HepG2 (cell line): ENCODE data around the gene OGFOD3. TPM values are rescaled to one million over a fixed set of nuclear protein-coding genes. Genes with fewer than 3 reads are reported as not detected.

ENCODE experiments used
- ARID4A ChIP-seq: sonication (generic); formaldehyde crosslinking; IDR thresholded peaks from 2 replicates; pipeline ENCODE4 v1.5.0; 2020; ENCODE audit warnings: mild to moderate bottlenecking, missing genetic modification reagents, borderline replicate concordance
- CTCF ChIP-seq: sonication (generic); formaldehyde crosslinking; IDR thresholded peaks from 2 replicates; pipeline ENCODE4 v1.5.0; 2020; ENCODE audit warnings: mild to moderate bottlenecking, missing genetic modification reagents, moderate library complexity
- EED ChIP-seq: sonication (generic); formaldehyde crosslinking; IDR thresholded peaks from 2 replicates; pipeline ENCODE4 v1.5.0; 2020; ENCODE audit warnings: mild to moderate bottlenecking, missing genetic modification reagents
- FOXO4 ChIP-seq: sonication (generic); formaldehyde crosslinking; conservative IDR thresholded peaks from 2 replicates; pipeline ENCODE4 v1.8.1; 2023; ENCODE audit warnings: missing genetic modification reagents
- FOXP1 ChIP-seq, 2 experiments: fragments of 450-650 bp in 1 of 2; IDR thresholded peaks; 2 replicates each; pipeline ENCODE4 v1.6.1; 2017 to 2018; ENCODE audit warnings: antibody characterized with exemption in 1 of 2
- HIVEP1 ChIP-seq: sonication (generic); formaldehyde crosslinking; IDR thresholded peaks from 2 replicates; pipeline ENCODE4 v1.4.0; 2020; ENCODE audit warnings: mild to moderate bottlenecking, missing genetic modification reagents
- JUND ChIP-seq: sonication (generic); formaldehyde crosslinking; IDR thresholded peaks from 2 replicates; pipeline ENCODE4 v1.8.0; 2022; ENCODE audit warnings: mild to moderate bottlenecking, missing genetic modification reagents
- MYNN ChIP-seq: sonication (generic); formaldehyde crosslinking; IDR thresholded peaks from 2 replicates; pipeline ENCODE4 v1.4.0; 2020; ENCODE audit warnings: mild to moderate bottlenecking, low read depth, missing genetic modification reagents
- RARG ChIP-seq: sonication (generic); formaldehyde crosslinking; IDR thresholded peaks from 2 replicates; pipeline ENCODE4 v1.4.0; 2020; ENCODE audit warnings: low read depth, mild to moderate bottlenecking, missing genetic modification reagents
- TBX2 ChIP-seq: sonication (generic); formaldehyde crosslinking; IDR thresholded peaks from 2 replicates; pipeline ENCODE4 v1.5.0; 2020; ENCODE audit warnings: missing genetic modification reagents, mild to moderate bottlenecking, borderline replicate concordance
- ZBTB10 ChIP-seq: sonication (generic); formaldehyde crosslinking; IDR thresholded peaks from 2 replicates; pipeline ENCODE4 v1.4.0; 2020; ENCODE audit warnings: missing genetic modification reagents, borderline replicate concordance
- ZBTB26 ChIP-seq: IDR thresholded peaks from 2 replicates; pipeline ENCODE4 v1.6.1; 2016; ENCODE audit warnings: missing compliant biosample characterization, missing genetic modification reagents, borderline replicate concordance
- ZMYM2 ChIP-seq: sonication (generic); formaldehyde crosslinking; IDR thresholded peaks from 2 replicates; pipeline ENCODE4 v1.8.0; 2022; ENCODE audit warnings: mild to moderate bottlenecking, missing genetic modification reagents
- ZNF567 ChIP-seq: sonication (generic); formaldehyde crosslinking; IDR thresholded peaks from 2 replicates; pipeline ENCODE4 v1.8.1; 2023; ENCODE audit warnings: mild to moderate bottlenecking, missing genetic modification reagents, borderline replicate concordance
- ZNF577 ChIP-seq: sonication (generic); formaldehyde crosslinking; IDR thresholded peaks from 2 replicates; pipeline ENCODE4 v1.4.0; 2020; ENCODE audit warnings: mild to moderate bottlenecking, low read depth, missing genetic modification reagents, borderline replicate concordance
- polyA plus RNA-seq, 8 experiments: library from polyadenylated mRNA; depleted of rRNA in 3 of 8; stranded (reverse) in 7 of 8; unstranded in 1 of 8; fragments of >200 nt; fragmentation: Illumina TruSeq in 4 of 8; extraction: Trizol in 4 of 8; gene quantifications; 2 replicates each; pipeline versions ENCODE4 v1.2.1 to v1.2.3, GENCODE V29; 2011 to 2016; ENCODE audit warnings: low read depth in 4 of 8, missing spikeins in 1 of 8, mixed read lengths in 1 of 8; ENCODE audit not compliant: insufficient read depth in 1 of 8
- total RNA-seq, 5 experiments: library from RNA; depleted of rRNA; stranded (reverse); fragments of >200 nt; fragmentation: Illumina TruSeq; extraction: Trizol; gene quantifications; 2 replicates each; pipeline ENCODE4 v1.2.3, GENCODE V29; 2016; ENCODE audit warnings: low read depth in 1 of 5

OGFOD3 gene
- total and polyA plus RNA-seq, 2 of the 13 experiments (the other 11 are each of a cell fraction or from before 2014, with no cell fraction given), result 40.0 to 42.1 TPM

GRCh38 chr17:82370471-82371332, 47.7 kb downstream of the OGFOD3 start (continued):
- TF ChIP-seq ZBTB10 (CRISPR knock-in tag), result peak; percentile 95
- TF ChIP-seq RARG, result 0 out of 2 replicates have a peak, but pooled peaks have one; percentile 44
- TF ChIP-seq TBX2 (CRISPR knock-in tag), result peak; percentile 72; the same call in 1 of the 2 replicates
- no peak for TF ChIP-seq FOXP1 (IDR thresholded peaks at IDR 0.05)
- TF ChIP-seq FOXP1 (CRISPR knock-in tag; IDR thresholded peaks at IDR 0.05), result no peak
- peak; percentile 76 for TF ChIP-seq ZMYM2 (CRISPR knock-in tag)
- TF ChIP-seq ZNF567 (CRISPR knock-in tag), result 0 out of 2 replicates have a peak, but pooled peaks have one; percentile 94
- TF ChIP-seq CTCF (CRISPR knock-in tag), result peak; percentile 50
- peak; percentile 41; the same call in 1 of the 2 replicates for TF ChIP-seq EED (CRISPR knock-in tag)
- 0 out of 2 replicates have a peak, but pooled peaks have one; percentile 71 for TF ChIP-seq JUND (CRISPR knock-in tag)
- peak; percentile 4; the same call in 1 of the 2 replicates for TF ChIP-seq ARID4A (CRISPR knock-in tag)
- TF ChIP-seq MYNN (CRISPR knock-in tag), result no peak
- no peak for TF ChIP-seq FOXO4 (CRISPR knock-in tag)
- TF ChIP-seq ZNF577, result peak; percentile 81; the same call in 1 of the 2 replicates
- TF ChIP-seq ZBTB26, result 0 out of 2 replicates have a peak, but pooled peaks have one; percentile 60
- peak; percentile 88 for TF ChIP-seq HIVEP1
